ENCODE data around the gene A1CF.

The A1CF gene

DNA sequence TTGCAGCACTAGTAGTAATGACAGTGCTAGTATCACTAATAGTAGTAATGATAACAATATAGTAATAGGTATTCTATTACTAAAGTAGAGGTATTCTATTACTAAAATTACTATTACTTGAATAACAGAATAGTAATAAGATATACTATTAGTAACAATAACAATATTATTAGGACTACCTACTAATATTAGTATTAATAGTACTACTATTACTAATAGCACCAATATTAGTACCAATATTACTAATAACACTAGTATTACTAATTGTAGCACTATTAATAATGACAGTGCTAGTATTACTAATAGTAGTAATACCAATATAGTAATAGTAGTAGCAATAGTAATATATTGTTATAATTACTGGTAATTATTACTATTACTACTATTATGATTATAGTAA, 24.1 kb downstream of the A1CF start:
- DNase-seq: no peak

DNA sequence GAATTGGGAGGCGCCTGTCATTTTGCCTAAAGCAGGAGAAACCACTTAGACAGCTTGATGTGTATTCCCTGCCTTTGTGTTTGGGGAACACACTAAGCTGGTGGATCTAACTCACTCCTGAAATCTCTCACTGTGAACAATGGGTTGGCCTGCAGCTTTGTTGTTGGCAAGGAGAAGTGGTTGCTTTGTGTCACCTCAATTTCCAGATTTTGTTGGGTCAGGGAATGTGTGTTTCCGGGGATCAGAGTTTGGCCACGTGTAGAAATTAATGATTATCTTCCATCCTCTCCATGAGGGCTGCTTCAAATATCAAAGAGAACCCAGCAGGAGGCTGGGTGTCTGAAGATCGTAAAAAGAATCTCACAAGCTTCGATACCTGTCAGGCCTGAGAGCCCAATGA, 27.8 kb downstream of the A1CF start:
- no peak for DNase-seq

- no peak for DNase-seq
Observed at GRCh38 chr10:50855461-50855860, 30.0 kb downstream of the A1CF start.

DNA sequence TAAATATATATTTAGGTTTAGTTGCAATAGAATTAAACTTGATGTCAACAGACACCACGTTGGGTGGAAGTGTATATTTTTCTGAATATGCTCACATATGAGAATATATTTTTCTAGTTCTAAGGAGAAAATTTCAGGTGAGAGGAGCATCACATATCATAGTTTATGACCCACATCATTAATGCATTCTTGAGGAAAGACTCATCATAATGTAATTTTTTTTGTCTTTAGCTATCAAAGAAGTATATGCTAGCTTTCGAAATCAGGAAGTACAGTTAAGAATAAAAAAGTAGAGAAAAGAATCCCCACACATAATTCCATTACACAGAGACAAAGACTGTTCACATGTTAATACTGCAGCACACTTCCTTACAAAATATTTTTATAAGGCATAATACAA, 30.4 kb downstream of the A1CF start:
- no peak for DNase-seq

- no peak for DNase-seq
Observed at GRCh38 chr10:50853557-50853956, 31.9 kb downstream of the A1CF start.

- no peak for DNase-seq
Observed at GRCh38 chr10:50851884-50852671, 33.3 kb downstream of the A1CF start.

GRCh38 chr10:50850578-50851230, 34.7 kb downstream of the A1CF start:
- no peak for DNase-seq

DNA sequence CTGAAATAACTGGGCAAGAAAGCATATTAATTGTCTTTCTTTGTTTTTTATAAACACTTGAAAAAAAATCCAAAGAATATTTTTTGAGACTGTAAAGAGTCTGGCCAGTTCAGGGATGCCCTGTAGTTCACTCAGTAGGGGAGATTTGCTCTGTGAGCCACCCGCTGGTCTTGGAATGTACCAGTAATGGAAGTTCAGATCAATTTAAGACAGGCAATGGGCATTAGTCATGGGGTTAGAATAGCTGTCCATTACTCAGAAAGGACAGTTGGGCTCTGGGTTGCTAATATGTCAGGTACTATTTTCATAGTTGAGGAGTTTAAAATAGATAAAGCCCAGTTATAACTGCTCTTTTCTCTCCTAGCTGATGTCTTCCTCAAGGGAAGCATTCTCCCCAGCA, 38.7 kb downstream of the A1CF start:
- no peak for DNase-seq

- DNase-seq: no peak
Observed at GRCh38 chr10:50837095-50837494, 48.3 kb downstream of the A1CF start.

GRCh38 chr10:50832171-50832751, 53.2 kb downstream of the A1CF start:
- no peak for DNase-seq

GRCh38 chr10:50830066-50830465, 55.4 kb downstream of the A1CF start:
- no peak for DNase-seq

DNA sequence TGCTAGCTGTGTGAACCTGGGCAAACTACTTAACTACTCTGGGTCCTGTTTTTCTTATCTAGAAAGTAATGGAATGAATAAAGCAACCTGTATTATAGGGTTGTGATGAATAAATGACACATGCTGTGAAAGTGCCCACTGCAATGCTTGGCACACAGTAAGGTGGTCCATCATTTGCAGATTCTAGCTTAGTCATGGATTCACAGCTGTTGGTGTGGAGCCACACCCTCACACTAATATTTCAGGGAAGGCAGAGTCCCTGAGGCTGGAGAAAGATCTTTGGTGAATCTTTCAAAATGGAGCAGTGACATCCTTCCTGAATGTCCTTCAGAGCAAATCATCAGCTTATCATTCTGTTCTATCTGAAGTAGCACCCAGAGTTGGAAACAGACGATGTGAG, 60.6 kb downstream of the A1CF start:
- no peak for DNase-seq

DNA sequence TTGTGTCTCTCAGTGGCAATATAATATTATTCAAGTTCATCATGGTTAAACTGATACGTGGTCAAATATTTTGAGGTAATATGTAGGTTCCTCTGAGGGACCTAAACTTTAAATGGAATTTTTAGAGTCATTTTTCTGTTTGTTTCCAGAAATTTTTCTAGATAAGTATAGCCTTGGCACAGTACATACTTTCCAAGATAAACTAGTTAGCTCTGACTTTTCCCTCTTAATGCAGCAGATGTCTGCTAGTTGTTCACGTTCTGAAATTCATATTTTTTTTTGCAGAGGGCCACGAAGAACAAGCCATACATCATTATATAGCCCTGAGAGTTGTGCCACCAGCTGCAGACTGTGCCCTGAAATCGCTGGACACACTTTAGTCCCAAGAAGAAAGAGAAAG, 61.6 kb downstream of the A1CF start:
- no peak for DNase-seq

DNA sequence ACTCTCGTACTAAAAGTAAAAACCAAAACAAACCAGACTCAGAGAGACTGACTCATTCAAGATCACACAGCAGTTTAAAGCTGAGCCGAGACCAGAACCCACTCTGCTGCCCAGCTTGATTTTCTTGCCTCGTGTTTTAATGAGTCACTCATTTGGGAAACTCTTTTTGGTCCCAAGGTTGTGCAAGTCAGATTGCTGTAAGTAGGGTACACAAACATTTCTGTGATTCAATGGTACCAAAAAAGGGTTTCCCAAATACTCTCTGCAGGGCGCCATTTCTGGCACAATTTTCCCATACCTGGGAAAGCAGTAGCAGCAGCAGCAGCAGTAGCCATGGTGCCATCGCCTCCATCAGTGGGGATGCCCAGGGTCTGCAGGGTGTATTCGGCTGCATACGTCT, 75.8 kb downstream of the A1CF start:
- DNase-seq: no peak

DNA sequence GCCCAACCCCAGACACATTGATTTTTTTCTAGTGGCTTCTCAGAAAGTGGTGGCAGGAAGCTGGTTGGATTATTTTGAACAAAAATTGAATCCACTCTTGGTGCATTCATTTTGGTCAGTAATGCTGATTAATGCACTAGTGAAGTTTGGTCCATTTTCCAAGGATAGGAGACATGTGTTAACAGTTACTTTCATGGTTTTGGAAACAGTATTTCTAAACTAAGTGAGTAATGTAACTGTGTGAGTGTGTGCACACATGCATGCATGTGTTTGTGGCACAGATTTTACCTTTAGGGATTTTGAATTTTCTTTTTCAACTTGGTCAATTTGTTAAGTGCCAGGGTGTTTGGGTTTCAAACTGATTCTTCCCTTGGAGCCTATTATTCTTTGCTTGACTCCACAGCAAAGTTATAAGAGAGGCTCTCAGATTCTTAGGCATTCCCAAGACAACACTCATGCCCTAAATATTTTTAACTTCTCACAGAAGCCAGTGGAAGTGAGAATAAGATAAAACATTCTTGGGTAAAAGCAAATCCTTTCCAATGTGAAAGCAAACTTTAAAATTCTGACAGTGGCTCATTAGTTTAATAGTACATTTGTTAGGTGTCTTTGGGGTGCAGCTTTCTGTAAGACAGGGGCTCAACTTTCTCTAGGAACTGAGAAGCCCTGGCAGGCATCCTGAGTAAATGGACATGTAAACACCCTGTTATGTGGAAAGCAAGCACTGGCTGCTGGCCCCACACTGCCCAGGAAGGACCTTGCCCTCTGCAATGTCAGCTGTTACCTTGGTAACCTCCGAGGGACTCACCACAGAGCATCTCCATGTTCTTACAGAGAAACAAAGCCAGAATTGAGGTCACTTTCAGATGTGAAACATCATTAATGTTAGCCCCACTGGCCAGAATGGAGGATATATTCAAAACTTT, 77.3 kb downstream of the A1CF start:
- DNase-seq: no peak

GRCh38 chr10:50805981-50806622, 79.3 kb downstream of the A1CF start:
- no peak for DNase-seq

GRCh38 chr10:50799595-50799994, 85.8 kb downstream of the A1CF start:
- DNase-seq: no peak

DNA sequence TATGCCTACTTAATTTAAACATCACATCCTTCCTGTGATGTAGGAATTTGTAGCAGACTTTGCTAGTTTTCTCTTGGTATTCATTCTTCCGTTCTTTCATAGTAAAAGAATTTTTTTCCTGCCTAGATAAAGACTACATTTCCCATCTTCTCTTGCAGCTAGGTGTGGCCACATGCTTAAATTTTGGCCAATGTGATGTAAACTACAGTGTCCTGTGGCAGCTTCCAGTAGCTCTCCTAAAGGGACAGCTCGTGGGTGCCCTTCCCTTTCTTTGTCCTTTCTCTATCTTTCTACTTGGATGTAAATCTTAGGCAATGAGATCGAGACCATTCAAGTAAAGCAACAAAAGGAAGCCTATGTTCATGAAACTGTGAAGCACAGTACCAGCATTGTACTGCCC, 87.1 kb downstream of the A1CF start:
- no peak for DNase-seq

DNA sequence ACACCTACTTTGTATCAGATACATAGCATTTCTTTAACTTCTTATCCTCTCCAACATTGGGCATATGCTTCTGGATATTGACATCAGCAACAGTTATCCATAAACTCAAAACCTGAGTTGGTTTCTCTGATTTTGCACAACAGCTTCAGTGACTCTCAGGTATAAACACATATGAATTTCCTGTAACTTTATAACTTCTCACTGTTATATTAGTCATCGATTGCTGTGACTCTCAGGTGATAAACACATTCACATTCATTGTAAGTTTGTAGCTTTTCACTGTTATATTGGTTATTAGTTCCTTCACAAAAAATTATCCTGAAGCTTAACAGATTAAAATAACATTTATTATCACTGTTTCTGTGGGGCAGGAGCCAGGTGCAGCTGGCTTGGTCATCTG, 88.7 kb downstream of the A1CF start:
- DNase-seq: no peak

GRCh38 chr10:50794490-50794889, 90.9 kb downstream of the A1CF start:
- DNase-seq: no peak

DNA sequence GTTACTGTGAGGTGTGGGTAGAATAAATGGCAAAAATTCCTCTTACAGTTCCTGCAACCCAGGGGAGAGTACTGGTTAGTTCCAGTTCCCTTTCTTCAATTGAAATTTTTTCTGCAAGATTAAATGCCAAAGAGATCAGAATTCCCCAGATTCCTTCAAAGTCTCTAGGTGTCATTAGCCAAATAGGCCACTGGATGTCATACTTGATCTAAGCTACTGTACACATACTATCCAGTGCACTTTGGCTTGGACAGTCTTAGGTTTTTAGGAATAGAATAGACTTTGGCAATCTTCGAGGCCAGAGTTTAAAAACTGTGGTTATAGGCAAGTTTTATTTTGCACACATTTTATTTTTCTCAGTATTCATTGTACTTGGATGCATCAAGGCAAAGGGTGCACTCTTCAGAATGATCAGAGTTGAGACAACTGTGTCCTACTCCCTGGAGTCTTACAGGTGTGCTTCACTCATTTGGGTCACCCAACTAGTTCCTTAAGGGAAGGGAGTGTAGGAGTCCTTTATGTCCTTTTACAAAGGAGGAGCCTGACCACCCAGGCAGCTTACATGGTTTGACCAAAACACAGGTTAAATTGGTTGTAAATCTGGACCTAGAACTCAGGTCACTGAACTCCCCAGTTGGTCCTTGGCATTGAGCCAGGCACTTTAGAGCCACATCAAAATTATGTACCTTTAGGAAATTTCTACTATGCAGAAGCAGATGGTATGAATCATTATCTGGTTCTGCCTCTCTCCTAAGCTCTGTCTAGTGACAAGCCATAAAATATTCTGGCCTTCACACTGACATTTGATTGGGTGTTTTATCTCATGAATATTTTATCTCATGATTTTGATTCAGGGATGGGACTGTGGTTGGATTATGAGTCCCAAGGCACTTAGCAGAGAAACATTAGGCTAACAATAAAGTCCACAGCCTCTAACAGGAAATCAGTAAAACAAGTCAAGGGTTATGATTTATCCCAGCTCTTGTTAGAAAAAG, 96.2 kb downstream of the A1CF start:
- no peak for DNase-seq
